Islet precursor cell (in vitro differentiated cells): ENCODE data around the gene KMT2C.
"Not testable (repeated sequence)": the region's sequence is repeated elsewhere in the genome, so short reads cannot be mapped to it uniquely, and the experiment has no call there.

Experiments
- DNase-seq: peaks from one replicate; pipeline ENCODE4 v3.0.0-alpha.2; 2018

Gene KMT2C

DNA sequence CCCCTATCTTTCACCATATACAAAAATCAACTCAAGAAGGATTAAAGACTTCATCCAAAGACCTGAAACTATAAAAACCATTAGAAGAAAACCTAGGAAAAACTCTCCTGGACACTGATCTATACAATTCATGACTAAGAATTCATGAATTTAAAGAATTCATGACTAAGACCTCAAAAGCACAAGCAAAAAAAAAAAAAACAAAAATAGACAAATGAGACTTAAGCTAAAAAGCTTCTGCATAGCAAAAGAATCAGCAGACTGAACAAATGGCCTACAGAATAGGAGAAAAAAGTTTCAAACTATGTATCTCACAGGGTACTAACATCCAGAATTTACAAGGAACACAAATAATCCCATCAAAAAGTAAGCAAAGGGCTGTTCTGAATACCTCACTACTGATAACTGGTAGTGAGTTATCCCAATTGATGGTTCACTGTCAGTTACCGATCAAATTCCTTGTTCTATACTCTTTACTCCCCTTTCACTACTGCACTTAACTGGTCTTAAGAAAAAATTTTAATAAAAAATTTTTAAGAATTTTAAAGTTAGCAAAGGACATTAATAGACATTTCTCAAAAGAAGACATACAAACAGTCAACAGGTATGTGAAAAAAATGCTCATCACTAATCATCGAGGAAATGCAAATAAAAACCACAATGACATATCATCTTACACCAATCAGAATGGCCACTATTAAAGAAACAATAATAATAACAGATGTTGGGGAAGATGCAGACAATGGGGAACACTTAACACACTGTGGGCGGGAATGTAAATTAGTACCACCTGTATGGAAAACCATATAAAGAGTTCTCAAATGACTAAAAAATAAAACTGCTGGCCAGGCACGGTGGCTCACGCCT lies 33.2 kb downstream of the KMT2C start:
- no peak for DNase-seq

DNA sequence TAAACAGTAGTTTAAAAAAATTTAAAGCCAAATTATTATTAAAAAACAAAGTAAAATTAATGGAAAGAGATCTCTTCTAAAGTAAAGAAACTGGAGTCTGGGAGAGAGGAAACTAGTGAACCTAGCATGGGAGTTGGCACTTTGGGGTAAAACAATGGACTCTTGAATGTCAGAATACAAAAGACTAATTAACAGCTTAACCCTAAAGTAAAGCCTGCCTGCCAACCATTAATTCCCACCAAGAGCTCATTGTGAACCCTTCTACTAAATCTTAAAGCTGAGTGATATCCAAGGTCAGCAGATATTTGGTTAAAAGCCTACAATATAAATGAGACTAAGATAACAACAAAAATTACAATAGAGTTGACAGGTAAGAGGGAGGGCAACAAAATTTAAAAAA lies 36.5 kb downstream of the KMT2C start:
- DNase-seq = no peak

DNA sequence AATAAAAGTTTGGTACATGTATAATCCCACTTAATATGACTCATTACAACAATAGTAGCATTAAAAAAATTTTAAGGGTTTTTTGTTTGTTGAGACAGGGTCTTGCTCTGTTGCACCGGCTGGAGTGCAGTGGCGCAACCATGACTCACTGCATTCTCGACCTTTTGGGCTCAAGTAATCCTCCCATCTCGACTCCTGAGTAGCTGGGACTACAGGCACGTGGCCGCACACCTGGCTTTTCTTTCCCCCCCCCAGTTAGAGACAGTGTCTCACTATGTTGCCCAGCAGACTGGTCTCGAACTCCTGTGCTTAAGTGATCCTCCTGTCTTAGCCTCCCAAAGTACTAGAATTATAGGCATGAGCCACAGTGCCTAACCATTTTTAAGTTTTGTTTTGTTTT lies 40.7 kb downstream of the KMT2C start:
- DNase-seq = no peak

DNA sequence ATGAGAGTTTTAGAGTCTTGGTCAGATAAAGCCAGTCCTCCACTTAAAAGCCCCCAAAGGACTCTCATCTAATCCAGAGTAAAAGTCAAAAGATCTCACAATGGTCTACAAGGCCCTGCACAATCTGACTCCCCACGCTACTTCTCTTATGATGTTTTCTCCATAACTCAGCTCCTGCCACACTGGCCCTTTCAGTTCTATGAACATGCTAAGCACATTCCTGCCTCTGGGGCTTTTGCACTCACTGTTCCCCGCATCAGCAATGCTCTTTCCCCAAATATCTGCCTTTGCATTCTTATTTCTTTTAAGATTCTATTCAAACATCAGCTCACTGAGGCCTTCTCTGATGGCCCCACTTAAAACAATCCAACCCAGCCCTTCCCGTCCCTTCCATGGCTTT lies 41.6 kb downstream of the KMT2C start:
- peak; percentile 71 for DNase-seq

DNA sequence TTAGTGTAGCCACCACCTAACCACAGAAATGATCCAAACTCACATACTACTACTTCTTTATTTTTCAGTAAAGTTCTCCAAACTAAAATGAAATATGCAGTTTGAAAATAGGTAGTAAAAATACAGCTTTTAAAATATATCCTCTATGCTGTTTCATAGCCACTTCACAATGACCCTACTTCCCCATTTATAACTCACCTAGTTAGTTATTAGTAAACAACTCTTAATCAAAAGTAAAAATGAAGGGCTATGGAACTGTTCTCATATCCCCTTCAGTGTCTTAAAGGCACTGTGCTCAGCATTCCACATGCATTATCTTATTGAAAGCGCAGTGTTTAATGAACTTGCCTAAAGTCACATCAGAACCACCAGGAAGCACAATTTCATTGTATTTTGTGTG lies 43.5 kb downstream of the KMT2C start:
- DNase-seq = peak; percentile 18

DNA sequence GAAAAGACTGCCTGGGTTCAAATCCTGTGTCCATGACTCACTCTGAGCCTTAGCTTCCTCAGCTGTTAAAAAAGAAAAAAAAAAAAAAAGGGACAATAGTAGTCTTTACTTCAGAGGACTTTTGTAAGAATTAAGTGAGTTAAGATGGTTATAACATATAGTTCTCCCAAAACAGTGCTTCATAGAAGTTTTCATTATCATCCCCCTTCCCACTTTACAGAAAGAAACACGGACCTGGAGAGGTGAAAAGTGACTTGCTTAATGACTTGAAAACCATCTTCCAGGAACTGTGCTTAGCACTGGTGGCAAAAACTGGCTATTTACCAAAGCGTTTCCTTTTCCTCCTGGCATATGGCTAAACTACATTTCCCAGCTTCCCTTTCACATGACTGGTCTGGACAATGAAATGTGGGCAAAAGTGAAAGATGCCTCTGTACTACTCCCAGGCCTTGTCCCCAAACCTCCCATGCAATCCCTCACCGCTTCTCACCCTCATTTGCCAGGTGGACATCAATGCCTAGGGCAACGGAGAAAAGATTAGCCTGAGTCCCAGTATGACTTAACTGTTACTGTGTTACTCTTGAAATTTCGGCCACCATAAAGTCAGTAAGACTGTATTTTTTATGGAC lies 49.6 kb downstream of the KMT2C start:
- DNase-seq = not testable (repeated sequence)

DNA sequence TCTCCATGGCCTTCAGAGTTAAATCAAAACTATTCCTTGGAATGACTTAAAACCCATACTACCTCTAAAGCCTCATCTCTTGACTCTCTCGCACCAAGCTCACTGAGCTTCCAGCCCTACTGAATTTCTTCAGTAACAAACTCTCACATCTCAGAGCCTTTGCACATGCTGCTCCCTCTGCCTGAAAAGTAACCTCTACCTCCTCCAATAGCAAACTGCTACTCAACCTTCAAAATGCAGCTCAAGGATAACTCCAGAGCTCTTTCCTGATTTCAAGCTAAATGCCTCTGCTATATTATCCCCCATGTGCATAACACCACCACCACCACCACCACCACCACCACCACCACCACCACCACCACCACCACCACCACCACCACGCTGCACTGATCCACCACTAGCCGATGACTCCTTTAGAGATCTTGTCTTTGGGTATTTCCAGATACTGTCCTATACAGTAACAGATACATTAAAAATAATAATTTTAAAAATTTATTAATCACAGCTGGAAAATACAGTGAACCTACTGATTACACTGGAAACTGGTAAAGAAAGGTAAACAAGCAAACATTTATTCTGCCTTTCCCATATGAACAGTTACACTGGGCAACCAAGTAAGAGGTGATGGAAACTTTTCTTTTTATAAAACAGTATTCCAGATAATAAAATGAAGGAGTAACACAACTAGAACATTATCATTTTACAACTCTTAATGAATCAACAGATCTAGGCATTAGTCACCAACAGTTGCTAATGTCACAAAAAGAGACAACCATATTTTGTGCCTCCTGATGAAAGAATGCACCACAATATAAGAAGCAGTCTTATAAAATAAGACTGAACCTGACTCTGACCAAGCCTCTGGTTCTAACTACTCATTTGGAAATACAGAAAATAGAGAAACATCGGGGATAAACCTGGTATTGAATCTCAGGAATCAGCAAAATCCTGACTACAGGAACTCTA lies 51.3 kb downstream of the KMT2C start:
- not testable (repeated sequence) for DNase-seq

DNA sequence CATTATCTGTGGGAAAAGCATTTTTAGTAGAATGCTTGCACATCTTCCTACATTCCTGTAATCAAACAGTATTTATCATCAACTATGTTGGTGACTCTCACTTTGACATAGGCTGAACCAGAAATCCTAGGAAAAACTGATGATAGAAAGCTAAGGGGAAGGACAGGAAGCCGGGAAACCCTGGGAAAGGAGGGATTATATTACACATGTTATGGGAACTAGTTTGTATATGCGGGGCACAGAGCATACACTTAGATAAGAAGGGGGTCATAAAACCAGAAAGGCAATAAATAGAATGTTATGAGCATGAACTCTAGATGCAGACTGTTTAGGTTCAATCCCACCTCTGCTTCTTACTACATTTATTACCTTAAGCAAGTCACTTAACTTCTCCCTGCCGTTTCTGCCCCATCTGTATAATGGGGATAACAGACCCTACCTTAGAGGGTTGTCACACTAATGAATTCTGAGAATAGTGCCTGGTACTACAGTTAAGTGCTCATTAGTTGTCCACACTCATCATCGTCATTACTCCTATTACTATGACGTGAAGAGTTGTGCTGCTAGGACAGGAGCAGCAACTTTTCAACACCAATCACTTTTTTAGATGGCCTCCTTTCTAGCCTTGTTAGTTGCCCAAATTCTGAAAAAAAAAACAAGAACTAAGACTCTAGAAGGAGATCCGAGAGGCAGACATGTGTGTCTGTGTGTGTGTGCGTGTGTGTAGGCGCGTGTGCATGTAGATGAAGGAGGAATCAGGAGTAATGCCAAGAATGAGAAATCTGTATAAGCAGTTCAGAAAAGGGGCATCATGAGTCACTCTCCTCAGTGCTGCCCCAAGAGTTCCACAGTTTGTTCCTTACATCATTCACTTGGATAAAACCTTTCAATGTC lies 52.2 kb downstream of the KMT2C start:
- no peak for DNase-seq

DNA sequence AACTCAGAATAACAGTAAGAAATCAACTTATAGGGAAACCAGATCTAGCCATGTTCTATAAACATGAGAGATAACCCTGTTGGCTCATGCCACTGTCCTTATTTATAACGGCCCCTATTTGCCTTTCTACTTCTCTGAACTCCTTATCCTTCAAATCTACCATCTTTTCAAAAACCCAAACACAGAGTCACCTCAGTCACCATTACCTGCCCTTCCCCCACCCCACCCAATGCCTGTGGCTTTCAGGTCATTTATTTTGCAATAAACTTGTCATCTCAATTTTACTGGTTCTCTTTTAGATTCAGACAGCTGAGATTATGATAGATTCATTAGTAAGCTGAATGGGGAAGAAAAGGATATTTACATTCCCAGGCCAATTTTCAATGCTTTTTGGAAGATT lies 53.6 kb downstream of the KMT2C start:
- no peak for DNase-seq

DNA sequence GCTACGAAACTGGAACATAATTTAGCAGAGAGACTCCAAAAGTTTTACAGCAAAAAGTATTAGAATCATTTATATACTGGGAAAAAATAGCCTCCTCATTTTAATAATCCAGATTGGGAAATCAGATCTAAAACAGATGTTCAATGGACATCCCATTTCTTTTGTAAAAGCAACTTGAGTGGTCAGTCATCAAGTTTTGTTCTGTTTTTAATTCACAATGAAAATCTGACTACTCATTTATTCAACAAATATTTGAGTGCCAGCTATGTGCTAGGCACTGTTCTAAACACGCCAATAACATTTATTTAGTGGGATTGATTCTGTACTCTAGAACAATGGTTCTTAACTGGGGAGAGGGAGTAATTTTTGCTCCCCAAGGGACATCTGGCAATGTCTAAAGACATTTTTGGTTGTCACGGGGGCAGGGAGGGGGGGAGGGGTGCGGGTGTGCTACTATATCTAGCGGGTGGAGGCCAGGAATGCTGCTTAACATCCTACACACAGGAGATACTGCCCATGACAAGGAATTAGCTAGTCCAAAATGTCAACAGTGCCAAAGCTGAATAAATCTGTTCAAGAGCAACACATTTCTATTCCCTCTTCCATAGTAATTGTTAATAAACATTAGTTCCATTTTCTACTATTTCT lies 54.7 kb downstream of the KMT2C start:
- DNase-seq = not testable (repeated sequence)

DNA sequence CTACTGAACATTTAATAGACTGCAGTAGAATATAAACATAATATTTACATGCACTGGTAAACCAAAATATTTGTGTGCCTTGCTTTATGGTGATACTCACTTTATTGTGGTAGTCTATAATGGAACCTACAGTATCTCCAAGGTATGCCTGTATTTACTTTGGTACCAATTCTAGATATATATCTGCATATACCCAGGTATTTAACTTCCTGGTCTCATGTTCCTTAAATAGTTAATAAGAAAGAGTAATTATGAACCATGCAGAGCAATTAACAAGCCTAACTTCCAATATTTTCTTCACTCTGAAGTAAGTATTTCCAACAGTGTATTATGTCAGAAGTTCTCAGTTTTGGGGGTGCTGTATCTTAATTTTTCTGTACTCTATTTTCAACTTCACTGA lies 57.3 kb downstream of the KMT2C start:
- DNase-seq = not testable (repeated sequence)

DNA sequence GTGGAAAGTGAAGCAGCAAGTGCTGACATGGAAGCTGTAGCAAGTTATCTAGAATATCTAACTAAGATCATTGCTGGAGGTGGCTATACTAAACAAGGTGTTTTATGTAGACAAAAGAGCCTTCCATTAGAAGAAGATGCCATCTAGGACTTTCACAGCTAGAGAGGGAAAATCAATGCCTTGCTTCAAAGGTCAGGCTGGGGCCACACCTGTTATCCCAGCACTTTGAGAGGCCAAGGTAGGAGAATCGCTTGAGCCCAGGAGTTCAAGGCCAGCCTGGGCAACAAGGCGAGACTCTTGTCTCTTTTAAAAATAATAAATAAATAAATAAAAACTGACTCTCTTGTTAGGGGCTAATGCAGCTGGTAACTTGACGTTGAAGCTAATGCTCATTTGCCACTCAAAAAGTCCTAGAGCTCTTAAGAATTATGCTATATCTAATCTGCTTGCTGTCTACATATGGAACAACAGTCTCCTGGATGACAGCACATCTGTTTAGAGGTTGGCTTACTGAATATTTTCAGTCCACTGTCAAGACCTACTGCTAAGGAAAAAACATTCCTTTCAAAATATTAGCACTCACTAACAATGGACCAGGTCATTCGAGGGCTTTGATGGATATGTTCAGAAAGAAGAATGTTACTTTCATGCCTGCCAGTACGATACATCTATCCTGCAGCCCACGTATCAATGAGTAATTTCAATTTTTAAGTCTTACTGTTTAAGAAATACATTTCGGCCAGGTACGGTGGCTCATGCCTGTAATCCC lies 58.9 kb downstream of the KMT2C start:
- DNase-seq = not testable (repeated sequence)

DNA sequence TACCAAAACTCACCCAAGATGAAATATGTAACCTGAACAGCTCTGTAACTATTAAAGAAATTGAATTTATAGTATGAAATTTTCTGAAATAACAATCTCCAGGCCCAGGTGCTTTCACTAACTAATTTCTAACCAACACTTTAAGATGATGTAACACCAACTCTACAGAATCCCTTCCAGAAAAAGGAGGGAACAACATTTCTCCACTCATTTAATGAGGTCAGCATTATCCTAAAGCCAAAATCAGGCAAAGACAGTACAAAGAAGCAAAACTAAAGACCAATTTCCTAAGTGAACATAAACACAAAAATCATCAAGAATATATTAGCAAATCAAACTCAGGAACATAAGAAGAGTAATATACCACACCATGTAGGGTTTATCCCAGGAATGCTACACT lies 65.5 kb downstream of the KMT2C start:
- DNase-seq = no peak

DNA sequence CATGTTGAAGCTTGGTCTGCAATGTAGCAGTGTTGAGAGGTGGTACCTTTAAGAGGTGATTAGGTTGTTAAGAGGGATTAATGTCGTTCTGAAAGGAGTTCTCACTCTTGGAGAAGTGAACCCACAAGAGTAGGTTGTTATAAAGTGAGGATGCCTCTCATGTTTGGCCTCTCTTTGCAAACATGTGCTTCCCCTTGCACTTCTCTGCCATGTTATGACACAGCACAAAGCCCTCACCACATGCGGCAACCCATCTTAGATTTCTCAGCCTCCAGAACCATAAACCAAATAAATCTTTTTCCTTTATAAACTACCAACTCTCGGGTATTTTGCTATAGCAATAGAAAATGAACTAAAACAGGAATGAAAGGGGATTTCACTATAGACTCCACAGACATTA lies 66.3 kb downstream of the KMT2C start:
- no peak for DNase-seq

DNA sequence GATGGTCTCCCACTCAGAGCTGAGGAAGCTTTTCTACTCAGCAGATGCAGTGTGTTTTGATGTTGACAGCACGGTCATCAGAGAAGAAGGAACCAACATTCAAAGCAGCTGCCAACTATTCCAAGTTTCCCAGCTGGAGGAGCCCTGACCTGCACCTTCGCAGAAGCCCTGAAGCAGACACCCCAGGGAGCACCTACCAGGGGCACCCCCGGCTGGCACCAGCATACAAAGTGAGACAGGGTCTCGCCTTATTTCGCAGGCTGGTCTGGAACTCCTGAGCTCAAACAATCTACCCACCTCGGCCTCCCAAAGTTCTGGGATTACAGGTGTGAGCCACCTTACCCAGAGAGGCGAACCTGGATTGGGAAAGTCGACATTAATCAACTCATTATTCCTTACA lies 68.6 kb downstream of the KMT2C start:
- DNase-seq = no peak

DNA sequence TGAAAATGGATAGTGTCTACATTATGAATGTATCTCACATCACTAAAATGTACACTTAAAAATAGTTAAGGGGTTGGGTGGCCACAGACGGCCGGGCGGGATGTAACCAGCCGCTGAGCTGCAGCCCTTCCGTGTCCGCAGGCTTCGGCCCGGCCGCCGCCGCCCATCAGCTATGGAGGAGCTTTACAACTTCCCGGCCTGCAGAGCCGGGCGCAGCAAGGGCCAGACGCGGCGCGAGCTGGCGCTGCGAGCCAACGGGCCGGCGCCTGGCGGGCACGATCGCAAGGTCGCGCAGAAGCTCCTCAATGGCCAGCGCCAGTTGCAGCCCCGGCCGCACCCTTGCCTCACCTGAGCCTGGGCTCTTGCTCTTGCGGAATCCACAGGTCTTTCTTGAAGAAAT lies 69.1 kb downstream of the KMT2C start:
- DNase-seq = no peak

DNA sequence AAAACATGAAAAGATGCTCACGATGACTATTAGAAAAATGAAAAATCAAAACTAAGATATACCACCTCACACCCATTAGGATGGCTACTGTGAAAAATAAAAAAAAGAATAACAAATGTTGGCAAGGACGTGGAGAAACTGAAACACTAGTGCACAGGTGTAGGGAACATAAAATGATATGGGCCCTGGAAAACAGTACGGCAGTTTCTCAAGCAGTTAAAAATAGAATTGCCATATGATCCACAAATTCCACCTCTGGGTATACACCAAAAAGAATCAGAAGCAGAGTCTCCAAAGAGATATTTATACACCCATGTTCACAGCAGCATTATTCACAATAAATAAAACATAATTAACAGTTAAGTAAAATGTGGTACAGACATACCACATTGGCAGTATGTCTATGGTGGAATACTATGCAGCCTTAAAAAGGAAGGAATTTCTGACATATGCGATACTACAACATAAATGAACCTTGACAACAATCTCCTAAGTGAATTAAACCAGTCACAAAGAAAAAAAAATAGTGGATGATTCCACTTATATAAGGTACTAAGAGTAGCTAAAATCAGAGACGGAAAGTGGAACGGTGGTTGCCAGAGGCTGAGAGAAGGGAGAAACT lies 69.7 kb downstream of the KMT2C start:
- DNase-seq = no peak

DNA sequence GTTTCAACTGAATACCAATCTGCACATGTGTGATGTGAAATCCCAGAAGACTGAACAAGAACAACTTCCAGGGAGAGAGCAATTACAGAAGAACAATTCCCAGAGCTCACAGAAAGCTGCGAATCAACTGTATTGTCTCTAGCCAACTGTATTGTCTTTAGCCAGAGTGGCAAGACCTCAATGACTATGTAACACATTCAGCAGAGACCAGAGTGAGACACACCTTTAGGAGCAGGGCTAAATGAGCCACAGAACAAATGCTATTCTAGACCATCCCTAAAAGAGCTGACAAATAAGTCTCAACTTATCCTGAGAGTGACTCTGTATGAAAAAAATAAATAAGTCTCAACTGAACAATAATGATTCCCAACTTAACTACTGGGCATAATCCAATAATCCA lies 72.0 kb downstream of the KMT2C start:
- DNase-seq = no peak

DNA sequence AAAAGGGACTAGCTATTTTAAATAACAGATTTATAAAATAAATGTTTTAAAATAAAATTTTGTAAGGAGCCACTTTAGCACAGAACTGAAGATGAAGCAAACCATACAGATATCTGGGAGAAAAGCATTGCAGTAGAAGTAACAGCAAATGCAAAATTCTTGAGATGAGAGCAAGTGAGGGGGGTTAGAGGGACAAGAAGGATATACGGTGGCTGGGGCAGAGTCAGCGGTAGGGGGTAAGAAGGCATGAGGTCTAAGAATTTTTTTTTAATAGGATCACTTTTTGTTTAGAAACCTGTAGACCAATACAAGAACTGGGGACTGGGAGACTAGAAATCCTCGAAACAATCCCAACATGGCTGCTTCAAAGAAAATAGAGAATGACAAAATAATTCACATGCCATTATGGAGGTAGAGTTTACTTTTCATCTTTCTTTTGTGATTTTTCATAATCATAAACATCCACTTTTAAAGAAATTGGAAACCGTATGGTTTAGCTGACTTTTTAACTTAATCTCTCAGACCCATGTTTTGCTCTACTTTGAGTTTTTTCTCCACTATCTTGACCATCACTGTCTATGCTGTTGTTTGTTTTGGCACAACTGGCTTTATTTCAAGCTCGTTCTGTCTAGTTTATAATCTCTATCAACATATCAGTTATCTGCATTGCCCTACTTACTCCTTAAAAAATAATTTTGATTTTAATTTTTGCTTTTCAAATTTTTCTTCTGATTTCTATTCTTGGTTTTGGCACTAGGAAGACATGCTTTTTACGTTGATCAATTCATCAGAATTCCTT lies 73.5 kb downstream of the KMT2C start:
- no peak for DNase-seq
